ENCODE results near the gene KRT2.

Gene KRT2

GRCh38 chr12:52651726-52652261 is at the start of gene KRT2:
TSS of gene KRT2 (minus strand) at chr12:52652211. CDS start at chr12:52652142, 69 bp downstream.
- no peak for DNase-seq (ENCODE audit: low spot score)

GRCh38 chr12:52701281-52701680 is 49.3 kb upstream of the KRT2 start:
- no peak for DNase-seq (ENCODE audit: low spot score)

DNA sequence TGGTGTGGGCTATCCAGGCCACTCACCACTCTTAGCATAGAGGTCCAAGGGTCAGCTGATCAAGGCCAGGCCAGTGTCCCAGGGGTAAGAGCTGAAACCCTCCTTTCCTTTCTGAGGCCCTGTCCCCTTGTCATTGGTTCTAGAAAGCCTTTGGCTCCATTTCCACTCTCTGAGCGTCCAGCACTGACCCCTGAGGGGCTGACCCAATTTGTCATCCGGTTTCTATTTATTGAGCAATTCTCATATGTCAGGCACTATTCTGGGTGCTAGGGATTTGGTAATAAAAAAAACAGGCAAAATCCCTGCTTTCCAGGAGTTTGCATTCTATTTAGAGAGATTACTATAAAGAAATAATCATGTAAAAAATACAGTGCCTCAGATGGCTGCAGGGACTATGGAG is 47.9 kb upstream of the KRT2 start:
- no peak for DNase-seq (ENCODE audit: low spot score)

DNA sequence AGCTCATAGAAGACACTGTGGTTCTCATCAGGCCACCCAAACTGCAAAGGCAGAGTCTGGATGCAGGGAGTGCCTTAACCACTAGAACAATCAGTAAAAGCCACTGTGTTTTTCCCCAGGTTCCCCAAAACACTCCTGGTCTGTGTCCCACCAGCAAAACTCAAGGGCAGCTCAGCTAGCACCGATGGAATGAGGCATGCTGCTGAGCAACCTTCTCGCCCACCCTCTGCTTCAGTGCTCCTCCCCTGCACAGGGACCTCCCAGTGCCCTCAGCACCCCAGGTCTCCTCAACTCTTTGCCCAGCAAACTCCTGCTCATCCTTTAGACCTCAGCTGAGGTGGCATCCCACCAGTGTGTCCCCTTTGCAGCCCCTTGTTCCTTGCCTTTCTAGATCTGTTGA is 47.4 kb upstream of the KRT2 start:
- DNase-seq (ENCODE audit: low spot score), result no peak

DNA sequence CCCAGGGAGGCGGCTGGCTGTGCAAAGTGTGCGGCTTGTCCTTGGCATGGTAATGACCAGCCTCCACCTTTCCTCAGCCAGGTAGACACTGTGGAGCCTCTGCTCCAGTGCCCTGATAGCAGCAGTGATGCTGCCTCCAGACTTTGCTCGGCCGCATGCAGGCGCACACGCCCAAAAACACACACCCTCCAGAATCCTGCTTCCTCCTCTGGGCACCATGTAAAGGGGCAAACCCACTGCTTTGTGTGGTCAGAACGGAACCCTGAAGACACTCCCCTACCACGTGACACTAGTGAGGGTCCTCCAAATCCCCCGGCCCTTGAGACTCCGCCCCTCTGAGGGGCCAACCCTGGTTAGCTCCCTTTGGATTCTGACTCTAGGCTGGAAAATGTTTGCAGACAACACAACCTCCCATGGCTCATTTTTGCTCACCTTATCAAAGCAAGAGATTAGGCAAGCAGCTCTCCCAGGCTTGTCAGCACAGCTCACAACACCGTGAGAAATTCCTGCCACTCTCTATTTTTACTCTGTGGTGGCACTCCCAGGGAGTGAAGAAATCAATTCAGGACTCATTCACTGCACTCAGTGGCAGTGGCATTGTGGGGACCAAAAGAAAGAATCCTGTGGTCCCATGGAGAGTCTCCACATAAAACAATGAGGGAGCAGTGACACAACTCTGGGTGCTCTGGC is 46.8 kb upstream of the KRT2 start:
- no peak for DNase-seq (ENCODE audit: low spot score)

DNA sequence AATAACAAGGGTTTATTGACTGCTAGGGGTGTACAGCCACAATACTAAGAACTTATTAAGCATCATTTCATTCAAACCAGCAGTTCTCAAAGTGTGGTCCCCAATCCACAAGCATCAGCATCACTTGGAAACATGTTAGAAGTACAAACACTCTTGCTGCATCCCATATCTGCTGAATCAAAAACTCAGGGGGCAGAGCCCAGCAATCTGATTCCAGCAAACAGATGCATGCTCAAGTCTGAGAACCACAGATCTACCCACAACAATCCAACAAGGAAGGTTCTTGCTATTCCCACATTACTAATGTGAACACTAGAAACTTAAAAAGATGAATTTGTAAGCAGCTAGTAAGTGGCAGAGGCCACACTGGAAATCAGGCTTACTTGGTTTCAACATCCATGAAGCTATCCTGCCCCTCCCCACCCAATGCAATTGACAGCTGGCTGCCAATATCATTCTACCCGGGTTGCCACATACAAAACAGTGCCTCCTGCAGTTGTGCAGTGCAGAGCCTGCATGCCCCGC is 45.1 kb upstream of the KRT2 start:
- DNase-seq (ENCODE audit: low spot score), result no peak

- DNase-seq (ENCODE audit: low spot score), result no peak
Observed at GRCh38 chr12:52696588-52696987, 44.6 kb upstream of the KRT2 start.

DNA sequence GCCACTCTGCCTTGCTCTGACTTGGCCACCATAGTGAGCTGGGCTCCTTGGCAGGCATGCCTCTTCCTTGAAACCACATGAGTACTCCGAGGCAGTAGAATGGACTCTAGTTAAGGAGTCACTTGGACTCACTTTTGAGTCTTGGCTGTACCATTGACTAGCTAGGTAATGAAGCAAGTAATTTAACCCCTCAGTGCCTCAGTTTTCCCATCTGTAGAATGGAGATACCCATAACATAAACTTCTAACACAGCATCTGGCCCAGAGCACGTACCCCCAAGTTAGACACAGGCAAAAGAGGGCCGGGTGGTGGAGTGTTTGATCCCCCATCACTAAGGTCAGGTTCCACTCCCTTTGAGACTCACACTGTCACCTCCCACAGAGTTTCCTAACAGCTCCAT is 43.0 kb upstream of the KRT2 start:
- no peak for DNase-seq (ENCODE audit: low spot score)

DNA sequence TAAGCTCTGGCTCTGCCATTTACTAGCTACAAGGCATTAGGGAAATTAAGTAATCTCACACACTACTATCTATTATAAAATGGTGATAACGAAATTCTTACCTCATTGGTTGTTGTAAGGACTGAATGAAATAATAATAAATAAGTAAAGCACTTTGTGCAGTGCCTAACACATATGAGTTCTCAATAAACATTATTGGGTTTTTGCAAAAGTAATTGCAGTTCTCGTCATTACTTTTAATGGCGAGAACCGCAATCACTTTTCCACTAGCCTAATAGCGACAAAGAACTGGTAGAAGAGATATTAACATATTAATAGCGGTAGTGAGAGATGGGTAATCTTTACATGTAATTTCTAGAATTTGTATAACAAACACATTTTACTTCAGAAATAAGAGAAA is 42.1 kb upstream of the KRT2 start:
- no peak for DNase-seq (ENCODE audit: low spot score)

GRCh38 chr12:52693261-52693660 is 41.2 kb upstream of the KRT2 start:
- DNase-seq (ENCODE audit: low spot score), result no peak

DNA sequence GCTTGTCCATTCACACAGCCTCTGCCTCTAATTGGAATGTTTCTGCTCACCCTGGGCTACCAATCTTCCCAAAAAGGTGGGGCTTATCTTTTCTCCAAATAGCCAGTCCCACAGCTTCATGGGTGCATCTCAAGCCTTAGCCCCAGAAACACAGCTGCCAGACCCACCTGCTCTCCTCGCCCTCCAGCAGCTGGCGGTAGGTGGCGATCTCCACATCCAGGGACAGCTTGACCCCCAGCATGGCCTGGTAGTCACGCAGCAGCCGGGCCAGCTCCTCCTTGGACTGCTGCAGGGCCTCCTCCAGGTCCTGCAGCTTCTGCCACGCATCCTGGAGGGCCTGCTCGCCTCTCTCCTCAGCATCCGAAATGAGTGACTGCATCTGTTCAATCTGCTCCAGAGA is 40.2 kb upstream of the KRT2 start:
- DNase-seq (ENCODE audit: low spot score), result no peak

- DNase-seq (ENCODE audit: low spot score), result no peak
Observed at GRCh38 chr12:52691841-52692150, 39.8 kb upstream of the KRT2 start.

GRCh38 chr12:52691076-52691840 is 39.2 kb upstream of the KRT2 start:
- peak; percentile 20 for DNase-seq (ENCODE audit: low spot score)

DNA sequence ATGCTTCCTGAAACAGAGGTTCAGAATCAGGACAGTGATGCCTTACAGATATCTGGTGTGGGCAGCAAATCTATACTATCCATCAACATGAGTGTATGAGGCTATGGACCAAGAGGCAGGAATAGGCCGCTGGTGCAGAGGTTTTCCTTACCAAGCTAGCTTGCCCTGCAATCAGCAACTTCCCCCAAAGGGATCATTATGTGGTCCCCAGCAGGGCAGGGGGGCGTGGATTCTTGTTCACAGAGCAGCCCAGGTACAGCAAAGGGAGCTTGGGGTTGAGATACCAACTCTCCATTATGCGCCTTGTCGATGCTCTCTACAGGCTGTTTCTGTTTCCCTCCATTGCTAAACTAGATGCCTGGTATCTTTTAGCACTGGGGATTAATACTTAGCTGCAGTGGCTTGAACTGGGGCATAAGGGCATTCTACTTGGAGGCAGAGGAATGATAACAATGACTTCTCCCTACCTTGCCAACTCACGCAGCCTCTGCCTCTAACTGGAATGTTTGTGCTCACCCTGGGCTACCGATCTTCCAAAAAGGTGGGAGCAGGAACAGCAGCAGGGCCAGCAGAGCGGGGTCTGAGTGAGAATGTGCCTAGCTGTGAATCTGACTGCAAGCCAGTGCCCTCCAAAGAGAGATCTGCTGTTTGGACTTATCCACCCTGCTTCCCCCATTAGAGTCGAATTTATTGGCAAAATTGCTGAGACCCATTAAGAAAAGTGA is 38.5 kb upstream of the KRT2 start:
- DNase-seq (ENCODE audit: low spot score), result no peak

DNA sequence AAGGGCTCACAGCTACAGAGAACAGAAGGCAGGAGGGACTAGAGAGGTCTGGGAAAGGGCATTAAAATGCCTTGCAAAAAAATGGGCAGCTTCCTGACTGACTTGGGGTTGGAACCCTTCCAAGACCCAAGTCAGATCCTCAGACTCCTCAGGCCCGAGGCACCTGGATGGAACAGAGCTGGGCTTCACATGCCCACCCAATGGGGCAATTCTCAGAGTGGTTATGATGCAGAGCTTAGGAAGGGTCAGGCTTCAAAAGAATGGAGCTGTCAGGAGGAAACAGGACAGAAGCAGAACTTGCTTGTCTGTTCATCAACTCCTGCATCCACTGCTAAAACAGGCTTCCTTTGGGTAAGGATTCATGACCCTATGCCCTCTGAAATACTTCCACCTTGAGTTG is 37.9 kb upstream of the KRT2 start:
- DNase-seq (ENCODE audit: low spot score), result no peak

- no peak for DNase-seq (ENCODE audit: low spot score)
Observed at GRCh38 chr12:52689239-52689638, 37.2 kb upstream of the KRT2 start.

- DNase-seq (ENCODE audit: low spot score), result no peak
Observed at GRCh38 chr12:52688481-52688880, 36.5 kb upstream of the KRT2 start.

- no peak for DNase-seq (ENCODE audit: low spot score)
Observed at GRCh38 chr12:52687497-52688385, 35.7 kb upstream of the KRT2 start.

GRCh38 chr12:52686756-52687487 is 34.9 kb upstream of the KRT2 start:
- DNase-seq (ENCODE audit: low spot score), result no peak

DNA sequence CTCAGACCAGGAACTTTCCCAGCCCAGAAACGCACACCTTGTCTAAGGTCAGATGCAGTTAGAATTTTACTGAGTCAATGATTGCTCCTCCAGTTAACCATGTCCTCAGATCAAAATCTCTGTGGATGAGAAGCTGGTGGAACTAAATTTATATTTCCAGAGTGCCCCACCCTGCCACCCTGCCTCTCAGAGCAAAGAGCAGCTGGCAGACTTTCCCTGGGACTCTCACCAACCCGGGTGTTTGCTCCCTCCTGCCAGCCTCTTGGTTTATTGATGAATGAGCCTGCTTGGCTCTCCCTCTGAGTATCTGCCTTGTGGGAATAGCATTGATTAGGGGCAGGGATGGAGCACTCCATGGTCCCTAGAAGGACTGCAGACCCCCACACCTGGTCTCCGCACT is 34.1 kb upstream of the KRT2 start:
- no peak for DNase-seq (ENCODE audit: low spot score)

DNA sequence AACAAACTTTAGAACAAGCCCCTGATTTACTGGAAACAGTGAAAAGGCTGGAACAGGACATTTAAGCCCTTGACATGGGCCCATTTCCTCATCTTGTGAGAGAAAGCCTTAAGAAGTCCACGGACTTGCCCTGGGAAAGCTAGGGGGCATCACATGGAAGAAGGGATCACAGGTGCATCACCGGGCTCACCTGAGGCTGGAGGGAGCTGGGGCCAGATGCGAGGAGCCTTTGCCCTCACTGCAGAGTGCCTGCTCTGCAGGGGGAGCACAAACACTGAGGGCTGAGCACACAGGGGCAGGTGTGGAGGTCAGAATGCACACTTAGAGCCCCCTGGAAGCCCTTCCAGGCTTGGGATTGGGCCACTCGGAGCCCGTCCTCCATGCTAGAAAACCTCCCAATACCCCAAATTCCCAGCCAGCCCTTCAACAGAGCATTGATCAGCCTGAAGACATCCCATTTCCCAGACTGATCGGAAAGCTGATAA is 33.4 kb upstream of the KRT2 start:
- no peak for DNase-seq (ENCODE audit: low spot score)
